HG03280 (cell line): ENCODE data around the gene MEGF11.
"Not testable (repeated sequence)": the region's sequence is repeated elsewhere in the genome, so short reads cannot be mapped to it uniquely, and the experiment has no call there.

Experiments used
- ATAC-seq: cut with Tn5 transposase; IDR thresholded peaks from one replicate; pipeline ENCODE4 v1.9.1; 2021; ENCODE audit warnings: mild to moderate bottlenecking, moderate library complexity; ENCODE audit not compliant: unreplicated experiment

MEGF11 gene

GRCh38 chr15:66276546-66276945 is 23.0 kb upstream of the MEGF11 start:
- ATAC-seq = no peak

DNA sequence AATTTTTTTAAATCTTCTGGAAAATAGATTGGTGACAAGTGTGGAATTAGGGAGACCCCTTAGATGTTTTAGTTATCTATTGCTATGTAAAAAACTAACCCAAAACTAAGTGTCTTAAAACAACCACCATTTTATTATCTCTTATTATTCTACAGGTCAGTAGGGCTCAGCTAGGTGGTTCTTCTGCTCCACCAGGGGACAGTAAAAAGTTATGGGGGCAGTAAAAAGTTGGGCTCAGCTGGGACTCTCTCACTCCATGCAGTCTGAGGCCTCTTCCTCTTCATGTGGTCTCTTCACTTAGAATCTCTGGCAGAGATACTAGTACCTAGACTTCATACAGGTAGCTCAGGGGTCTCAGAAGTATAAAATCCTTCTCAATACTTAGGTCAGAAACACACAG is 21.8 kb upstream of the MEGF11 start:
- ATAC-seq = no peak

DNA sequence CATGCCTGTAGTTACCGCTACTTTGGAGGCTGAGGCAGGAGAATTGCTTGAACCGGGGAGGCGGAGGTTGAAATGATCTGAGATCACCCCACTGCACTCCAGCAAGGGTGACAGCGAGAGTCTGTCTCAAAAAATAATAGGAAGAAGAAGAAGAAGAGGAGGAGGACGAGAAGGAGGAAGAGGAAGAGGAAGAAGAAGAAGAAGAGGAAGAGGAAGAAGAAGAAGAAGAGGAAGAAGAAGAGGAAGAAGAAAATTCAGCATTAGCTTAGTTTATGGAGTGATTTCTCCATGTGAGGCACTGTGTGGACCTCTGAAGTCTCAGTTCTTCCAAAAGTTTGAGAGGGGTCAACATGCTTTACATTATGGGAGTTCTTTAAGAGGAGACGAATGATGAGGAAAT is 17.4 kb upstream of the MEGF11 start:
- no peak for ATAC-seq

- no peak for ATAC-seq
These were observed 16.0 kb upstream of the MEGF11 start for GRCh38 chr15:66269326-66270090.

GRCh38 chr15:66264859-66265513 is 11.4 kb upstream of the MEGF11 start:
- no peak for ATAC-seq

DNA sequence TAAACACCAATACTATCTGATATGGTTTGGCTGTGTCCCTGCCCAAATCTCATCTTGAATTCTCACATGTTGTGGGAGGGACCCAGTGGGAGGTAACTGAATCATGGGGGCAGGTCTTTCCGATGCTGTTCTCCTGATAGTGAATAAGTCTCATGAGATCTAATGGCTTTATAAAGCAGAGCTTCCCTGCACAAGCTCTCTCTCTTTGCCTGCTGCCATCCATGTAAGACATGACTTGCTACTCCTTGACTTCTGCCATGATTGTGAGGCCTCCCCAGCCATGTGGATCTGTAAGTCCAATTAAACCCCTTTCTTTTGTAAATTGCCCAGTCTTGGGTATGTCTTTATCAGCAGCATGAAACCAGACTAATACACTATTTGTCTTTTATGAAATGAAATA is 9.3 kb upstream of the MEGF11 start:
- ATAC-seq = not testable (repeated sequence)

DNA sequence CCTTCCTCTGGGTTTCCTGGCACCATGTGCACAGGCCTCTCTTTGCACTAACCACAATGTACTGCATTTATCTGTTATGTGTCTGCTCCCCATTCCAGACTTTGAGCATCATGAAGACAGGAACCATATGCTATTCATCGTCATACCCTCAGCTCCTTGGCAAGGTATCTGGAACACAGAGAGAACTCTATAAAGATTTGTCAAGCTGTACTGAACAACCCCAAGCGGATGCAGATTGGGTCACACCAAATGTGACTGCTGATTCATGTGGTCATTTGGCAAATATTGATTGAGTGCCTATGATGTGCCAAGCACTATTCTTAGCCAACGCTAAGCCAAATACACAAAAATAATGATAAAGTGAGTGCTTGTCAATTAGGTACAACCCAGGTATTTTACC is 7.5 kb upstream of the MEGF11 start:
- no peak for ATAC-seq

- no peak for ATAC-seq
These were observed 3.1 kb upstream of the MEGF11 start for GRCh38 chr15:66256692-66257091.

DNA sequence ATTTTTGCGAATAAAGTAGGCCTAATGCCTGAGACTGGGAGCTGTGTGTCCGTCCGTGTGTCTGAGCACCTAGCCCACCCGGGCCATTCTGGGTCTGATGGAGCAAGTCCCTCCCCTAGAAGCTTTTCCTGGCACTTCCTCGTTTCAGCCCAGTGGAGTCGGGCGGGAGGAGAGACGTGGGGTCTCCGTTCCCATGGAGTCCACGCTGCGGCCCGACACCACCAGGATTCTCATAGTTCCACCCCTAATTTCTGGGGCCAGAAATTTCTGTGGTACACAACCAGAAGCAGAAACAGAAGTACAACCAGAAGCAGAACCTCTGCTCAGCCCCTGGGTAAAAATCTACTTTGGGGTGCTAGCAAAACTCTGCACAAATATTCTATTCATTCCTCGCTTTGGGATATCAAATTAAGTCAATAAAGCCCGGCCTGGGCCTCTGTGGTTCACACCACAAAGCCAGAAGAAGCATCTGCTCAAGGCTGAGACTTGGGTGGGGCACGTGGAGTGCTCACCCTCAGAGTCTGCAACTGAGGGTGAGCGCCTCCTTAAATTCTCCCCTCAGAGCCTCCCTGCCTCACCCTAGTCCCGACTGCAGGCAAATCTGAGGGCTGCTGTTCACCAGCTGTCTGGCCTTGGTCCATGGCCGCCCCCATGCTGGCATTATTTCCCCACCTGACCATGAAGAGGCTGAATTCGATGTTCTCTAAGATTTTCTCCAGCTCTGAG is 1.6 kb upstream of the MEGF11 start:
- no peak for ATAC-seq

- ATAC-seq = no peak
These were observed 770 bp upstream of the MEGF11 start for GRCh38 chr15:66254089-66254950.

DNA sequence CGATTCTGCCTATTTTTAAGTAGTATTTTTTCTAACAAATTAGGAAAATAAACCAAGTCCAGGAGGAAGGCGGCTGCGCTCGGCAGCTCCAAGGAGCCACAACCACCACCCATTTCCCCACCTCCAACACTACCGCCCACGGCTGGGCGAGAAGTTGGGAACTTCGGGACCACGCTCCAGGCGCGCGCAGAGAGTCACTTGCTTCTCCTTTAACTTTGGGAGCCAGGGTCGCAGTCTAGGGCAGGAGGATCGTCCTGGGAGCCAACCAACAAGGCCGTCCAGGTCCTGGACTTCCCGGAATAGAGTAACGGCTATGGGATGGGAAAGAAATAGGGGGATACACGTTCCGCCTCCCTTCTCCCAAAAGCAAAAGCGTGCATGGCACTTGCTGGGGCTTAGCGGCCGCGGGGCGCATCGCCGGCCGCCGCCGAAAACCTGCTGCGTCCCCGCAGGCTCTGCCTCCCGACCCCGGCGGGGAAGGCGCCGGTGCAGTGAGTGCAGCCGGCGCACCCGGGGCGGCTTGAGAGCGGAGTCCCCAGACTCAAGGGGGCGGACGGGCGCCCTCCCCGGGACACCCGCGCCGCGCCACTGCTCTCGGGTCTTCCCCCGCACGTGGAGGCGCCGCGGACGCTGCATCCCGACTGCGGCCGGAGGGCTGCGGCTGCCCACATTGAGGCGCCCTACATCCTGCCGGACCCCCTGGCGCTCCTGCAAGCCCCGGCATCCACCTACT is 699 bp downstream of the MEGF11 start:
- no peak for ATAC-seq

GRCh38 chr15:66251790-66252684 is 1.5 kb downstream of the MEGF11 start:
- ATAC-seq = no peak

DNA sequence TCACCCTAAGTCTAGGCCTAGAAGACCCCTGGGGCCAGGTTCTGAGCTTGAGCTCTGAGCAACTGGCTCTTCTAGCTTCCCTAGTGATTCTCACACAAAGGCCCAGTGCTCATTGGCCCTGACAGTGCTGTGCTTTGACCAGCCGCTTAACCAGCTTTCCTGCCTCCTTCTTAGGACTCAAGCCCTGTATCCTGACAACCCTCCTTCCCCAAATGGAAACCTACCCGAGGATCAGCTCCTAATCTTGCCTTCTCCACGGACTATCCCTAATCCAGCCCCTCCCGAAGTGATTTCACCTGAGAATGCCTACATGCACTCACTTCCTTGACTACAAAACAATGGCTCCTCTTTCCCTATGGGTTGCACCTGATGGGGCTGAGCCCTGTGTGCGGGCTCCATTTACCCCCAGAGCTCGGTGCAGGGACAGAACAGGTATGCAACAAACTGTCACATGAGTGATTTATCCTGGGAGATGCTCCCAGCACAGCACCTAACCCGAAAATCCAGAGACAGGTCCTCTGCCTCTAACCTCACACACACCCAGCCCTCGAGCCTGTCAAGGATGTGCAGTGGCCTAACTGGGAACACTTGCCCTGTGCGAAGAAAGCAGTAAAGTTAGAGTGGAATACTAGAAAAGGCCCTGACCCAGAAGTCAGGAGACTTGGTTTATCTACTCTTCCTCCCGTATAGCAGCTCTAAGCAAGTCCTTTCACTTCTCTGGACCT is 2.3 kb downstream of the MEGF11 start:
- ATAC-seq = no peak

- no peak for ATAC-seq
These were observed 3.9 kb downstream of the MEGF11 start for GRCh38 chr15:66249605-66250174.

DNA sequence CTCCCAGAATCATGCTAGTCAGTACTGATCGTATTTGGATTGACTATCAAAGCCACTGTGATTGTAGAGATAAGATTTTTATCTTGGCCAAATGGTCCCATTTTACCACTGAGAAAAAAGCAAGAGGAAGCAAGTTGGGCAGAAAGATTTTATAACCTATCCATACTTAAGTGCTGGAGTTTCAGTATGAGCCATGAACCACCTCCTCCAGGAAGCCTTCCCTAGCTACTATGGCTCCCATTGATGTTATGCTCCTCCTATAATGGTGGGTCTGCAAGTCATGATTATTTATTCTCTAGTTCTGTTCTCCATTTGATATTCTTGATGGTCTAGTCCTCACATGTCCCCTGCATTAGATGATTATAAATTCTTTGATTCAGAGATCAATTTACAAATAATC is 6.6 kb downstream of the MEGF11 start:
- ATAC-seq = no peak

GRCh38 chr15:66245832-66246231 is 7.7 kb downstream of the MEGF11 start:
- not testable (repeated sequence) for ATAC-seq

GRCh38 chr15:66241908-66242285 is 11.7 kb downstream of the MEGF11 start:
- no peak for ATAC-seq
